SK-N-SH treated with all-trans-retinoic acid at 6 μM for 48 hours (cell line): ENCODE results near the gene MANSC4.
A peak's percentile ranks its signal among the peaks of the same experiment; 100 is the strongest.

Experiments
- ATAC-seq: fragments of 200-7000 bp; cut with Tn5 transposase; 3 replicates; pipeline ENCODE4 v1.9.1; 2020; ENCODE audit warnings: mild to moderate bottlenecking, moderate library complexity
- ARNTL ChIP-seq: fragments of 450-650 bp; formaldehyde crosslinking; IDR thresholded peaks from 2 replicates; pipeline ENCODE4 v1.5.0; 2020; ENCODE audit warnings: low read depth, mild to moderate bottlenecking, moderate library complexity, borderline replicate concordance
- BACH2 ChIP-seq: fragments of 250-450 bp; sonication (Bioruptor Pico); IDR thresholded peaks from 2 replicates; pipeline ENCODE4 v1.9.0; 2021; ENCODE audit warnings: mild to moderate bottlenecking, borderline replicate concordance
- CREB5 ChIP-seq: fragments of 250-450 bp; sonication (Bioruptor Pico); IDR thresholded peaks from 2 replicates; pipeline ENCODE4 v1.5.1; 2020; ENCODE audit warnings: low read depth, mild to moderate bottlenecking, moderate library complexity
- CSDC2 ChIP-seq: fragments of 250-450 bp; sonication (Bioruptor Pico); IDR thresholded peaks from 2 replicates; pipeline ENCODE4 v1.5.0; 2020; ENCODE audit warnings: mild to moderate bottlenecking, moderate library complexity
- CSRNP3 ChIP-seq: fragments of 250-450 bp; sonication (Bioruptor Pico); IDR thresholded peaks from 2 replicates; pipeline ENCODE4 v1.5.1; 2021; ENCODE audit warnings: mild to moderate bottlenecking, moderate library complexity
- ESRRG ChIP-seq: fragments of 250-450 bp; sonication (Bioruptor Pico); IDR thresholded peaks from 2 replicates; pipeline ENCODE4 v1.6.1; 2021; ENCODE audit warnings: mild to moderate bottlenecking
- GLIS3 ChIP-seq: fragments of 250-450 bp; sonication (Bioruptor Pico); IDR thresholded peaks from 2 replicates; pipeline ENCODE4 v1.5.0; 2020; ENCODE audit warnings: mild to moderate bottlenecking, moderate library complexity
- ISL1 ChIP-seq: fragments of 250-450 bp; sonication (Bioruptor Pico); IDR thresholded peaks from 2 replicates; pipeline ENCODE4 v2.1.2; 2022; ENCODE audit warnings: mild to moderate bottlenecking, moderate library complexity
- OSR1 ChIP-seq: fragments of 250-450 bp; sonication (Bioruptor Pico); IDR thresholded peaks from 2 replicates; pipeline ENCODE4 v1.8.0; 2022; ENCODE audit warnings: moderate library complexity, mild to moderate bottlenecking, inconsistent platforms
- PATZ1 ChIP-seq: fragments of 250-450 bp; sonication (Bioruptor Pico); IDR thresholded peaks from 2 replicates; pipeline ENCODE4 v1.8.0; 2020; ENCODE audit warnings: mild to moderate bottlenecking, moderate library complexity, borderline replicate concordance
- POU6F1 ChIP-seq: fragments of 250-450 bp; sonication (Bioruptor Pico); IDR thresholded peaks from 2 replicates; pipeline ENCODE4 v1.8.0; 2021; ENCODE audit warnings: low read depth, mild to moderate bottlenecking, moderate library complexity, borderline replicate concordance
- PPARA ChIP-seq: fragments of 250-450 bp; sonication (Bioruptor Pico); IDR thresholded peaks from 2 replicates; pipeline ENCODE4 v1.5.0; 2020; ENCODE audit warnings: mild to moderate bottlenecking, borderline replicate concordance
- RARB ChIP-seq: fragments of 250-450 bp; sonication (Bioruptor Pico); IDR thresholded peaks from 2 replicates; pipeline ENCODE4 v1.8.0; 2021; ENCODE audit warnings: mild to moderate bottlenecking, moderate library complexity
- SNAI2 ChIP-seq: fragments of 250-450 bp; sonication (Bioruptor Pico); IDR thresholded peaks from 2 replicates; pipeline ENCODE4 v1.5.0; 2020; ENCODE audit warnings: mild to moderate bottlenecking, moderate library complexity
- TCF4 ChIP-seq: fragments of 250-450 bp; sonication (Bioruptor Pico); IDR thresholded peaks from 2 replicates; pipeline ENCODE4 v1.8.0; 2021; ENCODE audit warnings: mild to moderate bottlenecking, moderate library complexity, borderline replicate concordance
- TOX ChIP-seq: fragments of 250-450 bp; sonication (Bioruptor Pico); IDR thresholded peaks from 2 replicates; pipeline ENCODE4 v1.8.0; 2021; ENCODE audit warnings: mild to moderate bottlenecking, moderate library complexity, borderline replicate concordance
- TSHZ2 ChIP-seq: fragments of 250-450 bp; sonication (Bioruptor Pico); IDR thresholded peaks from 2 replicates; pipeline ENCODE4 v1.5.0; 2020; ENCODE audit warnings: mild to moderate bottlenecking, moderate library complexity
- ZC3H10 ChIP-seq: fragments of 250-450 bp; sonication (Bioruptor Pico); IDR thresholded peaks from 2 replicates; pipeline ENCODE4 v1.5.1; 2021; ENCODE audit warnings: mild to moderate bottlenecking, moderate library complexity
- ZFP3 ChIP-seq: fragments of 250-450 bp; sonication (Bioruptor Pico); IDR thresholded peaks from 2 replicates; pipeline ENCODE4 v1.5.0; 2020; ENCODE audit warnings: mild to moderate bottlenecking, moderate library complexity
- ZFP30 ChIP-seq: fragments of 450-650 bp; formaldehyde crosslinking; IDR thresholded peaks from 2 replicates; pipeline ENCODE4 v1.5.0; 2022; ENCODE audit warnings: mild to moderate bottlenecking, moderate library complexity
- ZNF565 ChIP-seq: fragments of 450-650 bp; formaldehyde crosslinking; conservative IDR thresholded peaks from 2 replicates; pipeline ENCODE4 v1.5.0; 2020; ENCODE audit warnings: low read depth, mild to moderate bottlenecking, moderate library complexity
- ZNF70 ChIP-seq: fragments of 450-650 bp; formaldehyde crosslinking; IDR thresholded peaks from 2 replicates; pipeline ENCODE4 v1.5.0; 2020; ENCODE audit warnings: mild to moderate bottlenecking, moderate library complexity
- ZNF8 ChIP-seq: fragments of 450-650 bp; formaldehyde crosslinking; IDR thresholded peaks from 2 replicates; pipeline ENCODE4 v1.5.0; 2020; ENCODE audit warnings: mild to moderate bottlenecking, moderate library complexity

Gene MANSC4

GRCh38 chr12:27820564-27820963 lies 40.5 kb upstream of the MANSC4 start (continued):
- TF ChIP-seq CREB5 (CRISPR knock-in tag) (no peak), TCF4 (CRISPR knock-in tag) (no peak), BACH2 (no peak), POU6F1 (CRISPR knock-in tag) (no peak)

- peak; percentile 38; the same call in 1 of the 3 replicates for ATAC-seq
- TF ChIP-seq CSRNP3 (CRISPR knock-in tag) (0 out of 2 replicates have a peak, but pooled peaks have one; percentile 22), BACH2 (peak; percentile 97), PATZ1 (CRISPR knock-in tag) (0 out of 2 replicates have a peak, but pooled peaks have one; percentile 14), ARNTL (CRISPR knock-in tag) (peak; percentile 70; the same call in 1 of the 2 replicates), ZNF8 (CRISPR knock-in tag) (0 out of 2 replicates have a peak, but pooled peaks have one; percentile 59), GLIS3 (CRISPR knock-in tag) (no peak), ZFP30 (CRISPR knock-in tag) (peak; percentile 55; the same call in 1 of the 2 replicates), TSHZ2 (CRISPR knock-in tag) (peak; percentile 98), OSR1 (no peak), PPARA (peak; percentile 97), ESRRG (CRISPR knock-in tag) (peak; percentile 72; the same call in 1 of the 2 replicates), ZNF565 (CRISPR knock-in tag) (peak; percentile 86), POU6F1 (CRISPR knock-in tag) (no peak; the same call in 1 of the 2 replicates), CSDC2 (CRISPR knock-in tag) (peak; percentile 95), CREB5 (CRISPR knock-in tag) (peak; percentile 61; the same call in 1 of the 2 replicates), TOX (CRISPR knock-in tag) (no peak), ZFP3 (peak; percentile 88), ZC3H10 (no peak), ISL1 (CRISPR knock-in tag) (peak; percentile 77), ZNF70 (CRISPR knock-in tag) (peak; percentile 71; the same call in 1 of the 2 replicates), SNAI2 (CRISPR knock-in tag) (peak; percentile 98), RARB (CRISPR knock-in tag) (no peak), TCF4 (CRISPR knock-in tag) (peak; percentile 37; the same call in 1 of the 2 replicates)
Measured at GRCh38 chr12:27818401-27818918, 38.4 kb upstream of the MANSC4 start.
